GM20431 (cell line): ENCODE measurements around the gene GPC6.
"Not testable (repeated sequence)": the region's sequence is repeated elsewhere in the genome, so short reads cannot be mapped to it uniquely, and the experiment has no call there.

Experiments used
- in situ Hi-C: fragments of 300-500 bp; cut with MseI, MboI; formaldehyde crosslinking; loops from one replicate; pipeline ENCODE4 v1.15.0; 2020; ENCODE audit warnings: low sequenced_read_pairs; ENCODE audit not compliant: unreplicated experiment

The GPC6 gene

DNA sequence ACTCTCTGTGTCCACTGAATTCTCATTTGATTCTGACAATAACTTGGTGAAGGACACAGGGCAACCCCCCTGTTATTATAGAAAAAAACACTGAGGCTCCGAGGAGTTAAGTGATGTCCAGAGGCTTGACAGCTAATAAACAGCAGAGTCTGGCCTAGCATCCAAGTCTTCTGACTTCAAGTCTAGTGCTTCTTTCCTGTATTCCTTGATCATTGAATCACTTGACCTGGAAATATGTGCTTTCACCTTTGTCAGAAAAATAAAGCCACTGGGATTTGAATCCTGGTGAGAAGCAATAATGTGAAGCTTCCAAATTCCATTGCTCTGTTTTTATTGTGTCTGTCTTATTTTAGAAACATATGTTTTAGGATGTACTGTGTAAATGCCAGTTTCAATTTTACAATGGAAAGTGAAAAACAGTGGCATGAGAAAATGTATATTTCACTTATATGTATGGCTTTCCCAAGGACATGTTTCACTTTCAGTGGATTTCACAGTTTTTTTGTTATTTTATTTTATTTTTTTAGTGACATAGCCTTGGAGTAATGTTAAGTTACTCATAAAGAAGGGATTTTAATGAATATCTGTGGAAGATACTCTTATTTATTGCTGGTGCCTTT is 190.2 kb downstream of the GPC6 start:
- in situ Hi-C loops, result no loop called here

- in situ Hi-C loops, result no loop called here
These were observed 191.8 kb downstream of the GPC6 start for GRCh38 chr13:93418398-93418797.

DNA sequence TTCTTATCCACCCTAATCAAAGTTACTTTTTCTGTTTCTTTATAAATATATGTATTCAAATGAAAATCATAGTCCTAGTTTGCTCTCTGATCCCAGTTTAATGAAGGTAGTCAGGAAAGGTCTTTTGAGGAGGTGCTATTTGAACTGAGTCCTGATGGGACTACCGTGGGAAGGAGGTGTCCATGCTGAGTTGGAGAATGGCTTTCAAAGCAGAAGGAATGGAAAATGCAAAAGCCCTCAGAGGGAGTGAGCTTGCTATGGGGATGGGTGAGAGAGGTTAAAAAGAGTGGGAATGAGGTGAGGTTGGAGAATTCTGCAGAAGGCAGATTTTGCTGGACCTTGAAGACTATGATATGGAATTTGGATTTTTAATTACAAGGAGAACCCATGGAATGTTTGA is 193.6 kb downstream of the GPC6 start:
- in situ Hi-C loops, result no loop called here

- in situ Hi-C loops, result no loop called here
These were observed 194.3 kb downstream of the GPC6 start for GRCh38 chr13:93420887-93421286.

DNA sequence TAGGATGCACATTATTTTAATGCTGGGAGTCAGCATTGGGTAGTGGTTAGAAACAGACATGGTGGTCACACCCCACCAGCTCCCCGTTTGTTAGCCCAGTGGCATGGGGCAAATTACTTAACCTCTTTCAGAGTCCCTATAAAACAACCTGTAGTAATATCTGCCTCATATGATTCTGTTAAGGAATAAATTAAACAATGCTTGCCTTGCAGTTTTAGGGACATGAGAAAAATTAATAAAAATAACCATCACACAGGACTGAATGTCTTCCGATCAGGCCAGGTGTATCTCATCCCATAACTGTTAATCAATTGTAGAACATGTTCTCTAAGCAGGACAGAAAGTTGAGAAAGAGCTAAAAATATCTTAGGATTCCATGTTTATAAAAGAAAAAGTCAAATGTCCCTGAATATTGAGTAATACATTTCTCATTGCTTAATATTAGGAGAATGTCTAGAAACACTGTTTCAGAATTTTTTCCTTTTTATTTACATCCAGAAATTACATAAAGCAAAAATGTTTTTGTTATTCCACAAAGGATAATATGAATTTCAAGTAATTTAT is 196.5 kb downstream of the GPC6 start:
- in situ Hi-C loops, result no loop called here

- in situ Hi-C loops, result no loop called here
These were observed 198.8 kb downstream of the GPC6 start for GRCh38 chr13:93425411-93425810.

- in situ Hi-C loops, result no loop called here
These were observed 203.8 kb downstream of the GPC6 start for GRCh38 chr13:93430381-93430780.

GRCh38 chr13:93435651-93436050 is 209.0 kb downstream of the GPC6 start:
- in situ Hi-C loops, result no loop called here

DNA sequence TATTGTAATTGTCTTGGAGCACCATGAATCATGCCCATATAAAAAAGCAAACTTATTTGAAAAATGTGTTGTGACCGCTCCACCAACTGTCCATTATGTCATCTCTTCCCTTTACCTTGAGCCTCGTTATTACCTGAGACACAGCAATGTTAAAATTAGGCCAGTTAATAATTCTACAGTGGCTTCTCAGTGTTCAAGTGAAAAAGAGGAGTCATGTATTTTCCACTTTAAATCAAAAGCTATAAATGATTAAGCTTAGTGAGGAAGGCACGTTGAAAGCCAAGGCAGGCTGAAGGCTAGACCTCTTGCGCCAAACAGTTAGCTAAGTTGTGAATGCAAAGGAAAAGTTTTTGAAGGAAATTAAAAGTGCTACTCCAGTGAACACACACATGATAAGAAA is 210.5 kb downstream of the GPC6 start:
- in situ Hi-C loops, result no loop called here

GRCh38 chr13:93446238-93446637 is 219.6 kb downstream of the GPC6 start:
- in situ Hi-C loops, result no loop called here

- in situ Hi-C loops, result no loop called here
These were observed 223.6 kb downstream of the GPC6 start for GRCh38 chr13:93450191-93450621.

- in situ Hi-C loops, result no loop called here
These were observed 224.2 kb downstream of the GPC6 start for GRCh38 chr13:93450761-93451160.

DNA sequence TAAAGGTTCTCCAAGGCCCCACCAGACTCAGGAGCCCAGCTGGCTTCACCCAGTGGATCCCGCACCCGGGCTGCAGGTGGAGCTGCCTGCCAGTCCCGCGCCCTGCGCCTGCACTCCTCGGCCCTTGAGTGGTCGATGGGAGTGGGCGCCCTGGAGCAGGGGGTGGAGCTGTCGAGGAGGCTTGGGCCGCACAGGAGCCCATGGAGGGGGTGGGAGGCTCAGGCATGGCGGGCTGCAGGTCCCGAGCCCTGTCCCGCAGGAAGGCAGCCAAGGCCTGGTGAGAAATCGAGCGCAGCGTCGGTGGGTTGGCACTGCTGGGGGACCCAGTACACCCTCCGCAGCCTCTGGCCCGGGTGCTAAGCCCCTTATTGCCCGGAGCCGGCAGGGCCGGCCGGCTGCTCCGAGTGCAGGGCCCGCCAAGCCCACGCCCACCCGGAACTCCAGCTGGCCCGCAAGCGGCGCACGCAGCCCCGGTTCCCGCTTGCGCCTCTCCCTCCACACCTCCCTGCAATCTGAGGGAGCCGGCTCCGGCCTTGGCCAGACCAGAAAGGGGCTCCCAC is 228.1 kb downstream of the GPC6 start:
- in situ Hi-C loops, result not testable (repeated sequence)

DNA sequence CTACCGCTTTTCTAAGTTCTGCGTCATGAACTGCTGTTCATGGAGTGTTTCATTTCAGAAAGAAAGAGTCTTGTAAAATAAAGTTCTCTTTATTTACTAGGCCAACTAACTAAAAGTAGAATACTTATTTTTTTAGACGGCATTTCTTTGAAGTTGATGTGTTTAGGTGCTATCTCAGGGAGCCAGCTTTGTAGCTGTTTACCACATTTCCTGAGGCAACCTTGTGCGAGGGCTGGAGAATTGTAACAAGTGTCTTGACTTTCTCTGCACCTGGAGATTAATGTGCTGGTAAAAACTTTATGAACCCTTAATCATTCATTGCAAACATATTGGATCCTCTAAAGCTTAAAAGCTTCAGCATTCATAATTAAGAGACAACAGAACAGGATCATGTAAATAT is 229.3 kb downstream of the GPC6 start:
- in situ Hi-C loops, result no loop called here

DNA sequence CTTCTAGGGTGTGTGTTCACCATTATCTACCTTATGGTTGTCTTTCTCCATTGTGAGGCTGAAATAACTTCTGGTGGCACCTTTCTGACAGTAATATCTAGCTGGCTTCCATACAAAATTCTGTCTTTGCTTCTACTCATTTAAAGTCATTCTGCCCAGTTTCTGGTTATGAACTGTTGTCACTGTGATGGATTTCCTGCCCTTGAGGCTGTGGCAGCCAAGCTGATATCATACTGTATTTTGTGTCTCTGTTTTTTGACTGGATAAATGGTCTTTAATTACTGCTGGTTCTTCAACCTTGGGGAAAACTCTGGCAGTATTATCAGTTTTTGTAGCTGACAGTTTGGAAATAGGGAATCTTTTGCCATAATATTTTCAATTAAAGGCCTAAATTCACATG is 233.4 kb downstream of the GPC6 start:
- in situ Hi-C loops, result no loop called here

GRCh38 chr13:93462151-93462550 is 235.5 kb downstream of the GPC6 start:
- in situ Hi-C loops, result no loop called here

- in situ Hi-C loops, result no loop called here
These were observed 240.0 kb downstream of the GPC6 start for GRCh38 chr13:93466502-93467036.

DNA sequence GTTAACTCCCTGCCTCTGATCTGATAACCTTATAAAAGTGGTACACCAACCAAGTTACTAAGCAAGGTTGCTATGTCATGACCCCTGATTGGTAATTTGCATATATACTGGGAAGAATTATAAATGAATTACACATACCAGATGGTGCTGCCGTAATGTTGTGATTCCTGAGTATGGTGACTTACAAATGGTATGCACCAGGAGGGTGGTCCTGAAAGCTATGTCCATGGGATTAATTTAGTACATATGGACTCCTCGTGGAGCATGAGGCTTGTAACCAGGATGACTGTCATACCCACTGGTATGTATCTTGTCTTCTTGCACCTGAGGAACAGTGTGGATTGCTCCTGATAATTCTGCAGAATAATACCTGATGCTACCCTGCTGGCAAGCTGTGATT is 240.6 kb downstream of the GPC6 start:
- in situ Hi-C loops, result no loop called here

DNA sequence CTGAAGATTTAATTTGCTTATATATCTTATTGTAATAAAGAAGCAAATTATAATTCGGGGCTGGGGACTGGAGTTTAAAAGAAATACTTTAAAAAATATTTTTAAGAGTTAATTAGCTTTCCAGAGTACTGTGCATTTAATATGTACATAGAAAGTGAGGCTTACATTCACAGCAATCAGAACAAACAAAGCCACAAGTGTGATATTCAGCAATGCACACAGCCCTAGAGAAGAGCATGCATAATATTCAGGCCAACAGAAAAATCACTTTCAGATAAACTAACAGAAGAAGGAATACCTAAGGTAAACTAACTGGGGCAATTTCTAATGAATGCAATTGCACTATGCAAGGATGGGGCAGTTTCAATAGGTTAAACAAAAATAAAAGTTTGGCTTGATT is 241.8 kb downstream of the GPC6 start:
- in situ Hi-C loops, result no loop called here

- in situ Hi-C loops, result no loop called here
These were observed 245.7 kb downstream of the GPC6 start for GRCh38 chr13:93472296-93472695.

- in situ Hi-C loops, result no loop called here
These were observed 246.2 kb downstream of the GPC6 start for GRCh38 chr13:93472814-93473296.
